NB4 (cell line): Measurements from ENCODE around the gene ADAM17.

Experiments used
- DNase-seq: peaks from one replicate; pipeline ENCODE4 v3.0.0; 2010; ENCODE audit warnings: low read depth
- H3K4me3 ChIP-seq: one replicate; pipeline ENCODE4 v1.5.1; 2011; ENCODE audit warnings: mild to moderate bottlenecking, low read depth, low read length, moderate library complexity
- MYC ChIP-seq: IDR thresholded peaks from 2 replicates; pipeline ENCODE4 v1.6.1; 2011; ENCODE audit warnings: low read depth, low read length
- POLR2A ChIP-seq: IDR thresholded peaks from 2 replicates; pipeline ENCODE4 v1.6.1; 2011; ENCODE audit warnings: mild to moderate bottlenecking; ENCODE audit not compliant: insufficient read length; ENCODE audit errors: extremely low read depth
- TF ChIP-seq, protein P1 (sequence below): IDR thresholded peaks from 2 replicates; pipeline ENCODE4 v1.6.1; 2011; ENCODE audit warnings: low read depth, low read length
- TF ChIP-seq, protein P2 (sequence below): IDR thresholded peaks from one replicate; pipeline ENCODE4 v1.5.1; 2012; ENCODE audit warnings: low read depth, low read length

ADAM17 gene

DNA sequence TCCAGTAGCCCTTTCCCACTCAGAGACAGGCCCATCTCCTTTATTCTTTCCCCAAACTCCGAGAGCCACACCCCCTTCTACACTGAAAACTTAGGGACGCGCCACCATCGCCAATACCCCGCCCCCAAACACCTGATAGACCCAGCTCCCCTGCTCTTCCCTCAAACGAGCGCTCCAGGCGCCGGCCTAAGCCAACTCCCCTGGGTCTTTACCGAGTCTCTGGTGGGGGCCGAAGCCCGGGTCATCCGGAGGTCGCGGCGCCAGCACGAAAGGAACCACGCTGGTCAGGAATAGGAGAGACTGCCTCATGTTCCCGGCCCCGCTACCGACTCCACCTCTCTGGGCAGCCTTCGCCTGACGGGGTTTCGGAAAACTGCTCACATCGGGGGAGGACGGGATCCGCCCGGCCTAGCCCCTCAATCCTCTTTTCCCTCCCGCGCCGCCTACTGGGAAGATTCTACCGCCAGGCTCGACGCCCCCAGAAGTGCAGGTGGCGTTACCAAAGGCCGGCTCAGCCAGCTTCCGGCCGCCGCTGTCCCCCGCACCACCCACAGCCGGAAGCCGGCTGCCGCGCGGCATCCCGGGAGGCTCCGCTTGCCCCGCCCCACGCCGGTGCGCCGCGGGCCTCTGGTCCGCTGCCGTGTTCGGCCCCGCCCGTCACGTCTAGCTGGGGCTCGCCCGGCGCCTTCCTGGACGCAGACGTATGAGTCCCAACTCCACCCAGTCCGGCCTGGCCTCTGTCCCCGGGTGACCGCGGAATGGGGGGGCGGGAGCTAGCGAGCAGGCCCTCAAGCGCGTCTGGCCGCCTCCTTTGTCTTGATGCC lies at the start of gene ADAM17:
Gene ADAM17, minus strand, starts transcription at position 534 of the 824 bp plus-strand sequence. Its CDS starts 225 bp downstream, at position 309.
- H3K4me3 ChIP-seq: peak within 1 kb of the TSS; percentile 96
- DNase-seq: peak; percentile 98
- TF ChIP-seq POLR2A (peak; percentile 93), MYC (peak; percentile 73; the same call in 1 of the 2 replicates)
- TF ChIP-seq, protein P1, sequence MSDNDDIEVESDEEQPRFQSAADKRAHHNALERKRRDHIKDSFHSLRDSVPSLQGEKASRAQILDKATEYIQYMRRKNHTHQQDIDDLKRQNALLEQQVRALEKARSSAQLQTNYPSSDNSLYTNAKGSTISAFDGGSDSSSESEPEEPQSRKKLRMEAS: no peak; the same call in none of the 2 replicates
- TF ChIP-seq, protein P2, sequence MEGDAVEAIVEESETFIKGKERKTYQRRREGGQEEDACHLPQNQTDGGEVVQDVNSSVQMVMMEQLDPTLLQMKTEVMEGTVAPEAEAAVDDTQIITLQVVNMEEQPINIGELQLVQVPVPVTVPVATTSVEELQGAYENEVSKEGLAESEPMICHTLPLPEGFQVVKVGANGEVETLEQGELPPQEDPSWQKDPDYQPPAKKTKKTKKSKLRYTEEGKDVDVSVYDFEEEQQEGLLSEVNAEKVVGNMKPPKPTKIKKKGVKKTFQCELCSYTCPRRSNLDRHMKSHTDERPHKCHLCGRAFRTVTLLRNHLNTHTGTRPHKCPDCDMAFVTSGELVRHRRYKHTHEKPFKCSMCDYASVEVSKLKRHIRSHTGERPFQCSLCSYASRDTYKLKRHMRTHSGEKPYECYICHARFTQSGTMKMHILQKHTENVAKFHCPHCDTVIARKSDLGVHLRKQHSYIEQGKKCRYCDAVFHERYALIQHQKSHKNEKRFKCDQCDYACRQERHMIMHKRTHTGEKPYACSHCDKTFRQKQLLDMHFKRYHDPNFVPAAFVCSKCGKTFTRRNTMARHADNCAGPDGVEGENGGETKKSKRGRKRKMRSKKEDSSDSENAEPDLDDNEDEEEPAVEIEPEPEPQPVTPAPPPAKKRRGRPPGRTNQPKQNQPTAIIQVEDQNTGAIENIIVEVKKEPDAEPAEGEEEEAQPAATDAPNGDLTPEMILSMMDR: peak; percentile 16

DNA sequence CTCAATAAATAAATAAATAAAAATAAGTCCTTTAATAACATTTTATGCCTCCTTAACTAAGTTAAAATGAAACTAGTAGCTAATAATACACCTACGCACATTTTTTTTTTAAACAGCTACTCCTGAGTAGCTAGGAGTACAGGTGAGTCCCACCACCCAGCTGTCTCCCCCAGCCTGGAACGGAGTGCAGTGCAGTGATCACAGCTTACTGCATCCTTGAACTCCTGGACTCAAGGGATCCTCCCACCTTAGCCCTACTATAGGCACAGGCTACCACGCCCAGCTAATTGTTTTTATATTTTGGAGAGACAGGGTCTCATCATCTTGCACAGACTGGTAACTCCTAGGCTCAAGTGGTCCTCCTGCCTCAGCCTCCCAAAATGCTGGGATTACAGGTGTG lies 46.8 kb upstream of the ADAM17 start:
- TF ChIP-seq, protein P1: no peak
- TF ChIP-seq POLR2A: no peak
- TF ChIP-seq MYC: no peak
- TF ChIP-seq, protein P2: no peak
- no peak overlapping the region for H3K4me3 ChIP-seq
- DNase-seq: no peak

DNA sequence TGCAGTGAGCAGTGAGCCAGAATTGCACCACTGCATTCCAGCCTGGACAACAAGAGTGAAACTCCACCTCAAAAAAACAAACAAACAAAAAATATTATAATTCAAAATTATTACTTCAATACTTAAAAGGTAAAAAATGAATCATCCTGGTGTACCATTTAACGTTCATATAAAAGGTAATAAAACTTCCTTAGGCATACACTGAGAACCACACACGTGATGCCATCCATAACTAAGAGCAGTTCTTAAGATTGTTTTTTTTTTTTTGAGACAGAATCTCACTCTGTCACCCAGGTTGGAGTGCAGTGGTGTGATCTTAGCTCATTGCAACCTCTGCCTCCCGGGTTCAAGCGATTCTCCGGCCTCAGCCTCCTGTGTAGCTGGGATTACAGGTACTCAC lies 45.8 kb upstream of the ADAM17 start:
- no peak for DNase-seq
- H3K4me3 ChIP-seq: no peak overlapping the region
- TF ChIP-seq, protein P1: no peak
- TF ChIP-seq, protein P2: no peak
- no peak for TF ChIP-seq MYC

DNA sequence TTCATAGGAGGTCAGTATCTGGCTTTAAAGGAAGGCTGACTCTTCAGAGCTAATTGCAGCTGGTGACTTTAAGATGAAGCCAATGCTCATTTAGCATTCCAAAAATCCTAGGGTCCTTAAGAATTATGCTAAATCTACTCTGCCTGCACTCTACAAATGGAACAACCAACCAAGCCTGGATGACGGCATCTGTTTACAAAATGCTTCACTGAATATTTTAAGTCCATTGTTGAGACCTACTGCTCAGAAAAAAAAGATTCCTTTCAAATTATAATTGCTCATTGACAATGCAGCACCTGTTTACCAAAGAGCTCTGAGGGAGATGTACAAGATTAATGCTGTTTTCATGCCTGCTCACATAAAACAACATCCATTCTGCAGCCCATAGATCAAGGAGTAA lies 43.8 kb upstream of the ADAM17 start:
- no peak overlapping the region for H3K4me3 ChIP-seq
- DNase-seq: no peak
- TF ChIP-seq, protein P1: no peak
- TF ChIP-seq MYC (no peak), POLR2A (no peak)
- TF ChIP-seq, protein P2: no peak

DNA sequence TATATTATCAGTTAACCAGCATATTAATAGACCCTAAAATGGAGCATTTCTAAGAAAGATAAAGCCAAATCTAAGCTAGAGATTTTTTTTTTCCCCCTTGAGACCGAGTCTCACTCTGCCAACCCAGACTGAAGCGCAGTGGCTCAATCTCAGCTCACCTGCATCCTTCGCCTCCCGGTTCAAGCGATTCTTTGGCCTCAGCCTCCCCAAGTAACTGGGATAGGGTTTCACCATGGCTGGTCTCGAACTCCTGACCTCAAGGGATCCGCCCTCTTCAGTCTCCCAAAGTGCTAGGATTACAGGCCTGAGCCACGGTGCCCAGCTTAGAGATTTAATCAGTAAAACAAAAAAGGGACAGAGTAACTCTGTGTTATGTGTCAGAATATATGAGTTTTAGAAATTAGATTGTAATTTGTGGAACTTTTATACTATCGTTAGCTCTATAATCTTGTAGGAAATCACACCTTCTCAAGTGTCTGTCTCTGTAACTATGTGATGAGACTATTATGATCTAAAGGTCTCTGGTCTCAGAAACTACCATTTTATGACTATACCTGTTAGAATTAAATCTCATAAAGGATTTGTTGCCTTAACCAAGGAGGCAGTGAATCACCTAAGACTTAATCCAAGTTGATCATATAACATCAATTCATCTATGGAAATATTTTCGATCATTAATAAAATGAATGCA lies 41.1 kb upstream of the ADAM17 start:
- TF ChIP-seq POLR2A (no peak), MYC (no peak)
- TF ChIP-seq, protein P1: no peak
- TF ChIP-seq, protein P2: no peak
- no peak overlapping the region for H3K4me3 ChIP-seq
- no peak for DNase-seq
